HAP-1 (cell line): Measurements from ENCODE around the gene OR51B5.
"Not testable (repeated sequence)": the region's sequence is repeated elsewhere in the genome, so short reads cannot be mapped to it uniquely, and the experiment has no call there.

Experiments
- DNase-seq, 2 experiments: peaks; one replicate each; pipeline ENCODE4 v3.0.0-alpha.2; 2016 to 2020; ENCODE audit warnings: low spot score in 2 of 2
- H3K27me3 ChIP-seq: fragments of 250-450 bp; sonication (Bioruptor Pico); 2 replicates; pipeline ENCODE4 v1.5.1; 2020; ENCODE audit warnings: low read depth, mild to moderate bottlenecking, moderate library complexity
- H3K36me3 ChIP-seq: fragments of 250-450 bp; sonication (Bioruptor Pico); replicated peaks from 2 replicates; pipeline ENCODE4 v1.5.1; 2020; ENCODE audit warnings: mild to moderate bottlenecking
- H3K4me1 ChIP-seq: fragments of 250-450 bp; sonication (Bioruptor Pico); 2 replicates; pipeline ENCODE4 v1.5.1; 2020; ENCODE audit warnings: mild to moderate bottlenecking
- H3K4me3 ChIP-seq: fragments of 250-450 bp; sonication (Bioruptor Pico); 2 replicates; pipeline ENCODE4 v1.5.1; 2020; ENCODE audit warnings: mild to moderate bottlenecking, moderate library complexity
- H3K9me3 ChIP-seq: fragments of 250-450 bp; sonication (Bioruptor Pico); 2 replicates; pipeline ENCODE4 v1.5.1; 2020; ENCODE audit warnings: mild to moderate bottlenecking, moderate library complexity
- in situ Hi-C: fragments of 300-500 bp; cut with MboI; formaldehyde crosslinking; loops from 3 replicates; pipeline ENCODE4 v1.14.3; 2020; ENCODE audit warnings: low sequenced_read_pairs, inconsistent platforms, mixed read lengths

Gene OR51B5

GRCh38 chr11:5343474-5344335, at the start of gene OR51B5:
OR51B5 (minus strand) TSS chr11:5343524; CDS start chr11:5343524, 0 bp downstream.
- Histone ChIP-seq H3K4me1 (no peaks in the 10 kb centered on the region), H3K27me3 (no peaks in the 10 kb centered on the region), H3K4me3 (no peak within 1 kb of the TSS), H3K9me3 (no peaks in the 10 kb centered on the region), H3K36me3 (no peaks in the 10 kb centered on the region)
- no peak for DNase-seq
- in situ Hi-C loops = no loop called here

- H3K4me3 ChIP-seq = no peak overlapping the region
- no peak for DNase-seq
- H3K27me3 ChIP-seq = no peaks in the 10 kb centered on the region
- H3K9me3 ChIP-seq = no peaks in the 10 kb centered on the region
- H3K4me1 ChIP-seq = no peaks in the 10 kb centered on the region
- H3K36me3 ChIP-seq = no peaks in the 10 kb centered on the region
- in situ Hi-C loops = loop anchor here (25.0 kb wide), 1 partner anchor 753 kb away; the partner anchor contains the start of genes OR51D1 and OR51E1
Measured at GRCh38 chr11:5390210-5390609, 46.9 kb upstream of the OR51B5 start.

GRCh38 chr11:5384335-5384734, 41.0 kb upstream of the OR51B5 start:
- no peaks in the 10 kb centered on the region for H3K36me3 ChIP-seq
- in situ Hi-C loops = loop anchor here (10.0 to 25.0 kb wide), 2 partner anchors 260 to 747 kb away; partner anchors contain the start of genes OR51D1 and OR51E1
- no peaks in the 10 kb centered on the region for H3K9me3 ChIP-seq
- no peaks in the 10 kb centered on the region for H3K4me1 ChIP-seq
- no peak overlapping the region for H3K4me3 ChIP-seq
- DNase-seq = no peak
- no peaks in the 10 kb centered on the region for H3K27me3 ChIP-seq

- Histone ChIP-seq H3K4me1 (no peaks in the 10 kb centered on the region), H3K4me3 (no peak within 1 kb of the TSS), H3K9me3 (no peaks in the 10 kb centered on the region), H3K36me3 (no peaks in the 10 kb centered on the region), H3K27me3 (no peaks in the 10 kb centered on the region)
- in situ Hi-C loops = loop anchor here (10.0 to 25.0 kb wide), 2 partner anchors 259 to 746 kb away; partner anchors contain the start of genes OR51D1 and OR51E1
- DNase-seq = no peak
Measured at GRCh38 chr11:5383576-5383975, 40.3 kb upstream of the OR51B5 start, which contains the start of gene OR51M1. OR51M1 (plus strand) TSS chr11:5383812; CDS start chr11:5389399, 5,587 bp downstream.

- Histone ChIP-seq H3K4me3 (no peak overlapping the region), H3K36me3 (no peaks in the 10 kb centered on the region), H3K4me1 (no peaks in the 10 kb centered on the region), H3K27me3 (no peaks in the 10 kb centered on the region), H3K9me3 (no peaks in the 10 kb centered on the region)
- DNase-seq = peak; percentile 44 to 68
- in situ Hi-C loops = loop anchor here (10.0 to 25.0 kb wide), 2 partner anchors 256 to 744 kb away; partner anchors contain the start of genes OR51D1 and OR51E1
Measured at GRCh38 chr11:5380740-5381342, 37.5 kb upstream of the OR51B5 start.

- Histone ChIP-seq H3K27me3 (no peaks in the 10 kb centered on the region), H3K4me3 (no peak overlapping the region), H3K36me3 (no peaks in the 10 kb centered on the region), H3K9me3 (no peaks in the 10 kb centered on the region), H3K4me1 (no peaks in the 10 kb centered on the region)
- no peak for DNase-seq
- in situ Hi-C loops = no loop called here
Measured at GRCh38 chr11:5369789-5370188, 26.5 kb upstream of the OR51B5 start.

- in situ Hi-C loops = no loop called here
- no peaks in the 10 kb centered on the region for H3K36me3 ChIP-seq
- H3K27me3 ChIP-seq = no peaks in the 10 kb centered on the region
- no peak overlapping the region for H3K4me3 ChIP-seq
- no peaks in the 10 kb centered on the region for H3K4me1 ChIP-seq
- H3K9me3 ChIP-seq = no peaks in the 10 kb centered on the region
- no peak for DNase-seq
Measured at GRCh38 chr11:5368502-5369043, 25.2 kb upstream of the OR51B5 start.

- H3K36me3 ChIP-seq = no peaks in the 10 kb centered on the region
- no peaks in the 10 kb centered on the region for H3K4me1 ChIP-seq
- no peak for DNase-seq
- H3K27me3 ChIP-seq = no peaks in the 10 kb centered on the region
- H3K4me3 ChIP-seq = no peak overlapping the region
- H3K9me3 ChIP-seq = no peaks in the 10 kb centered on the region
- in situ Hi-C loops = no loop called here
Measured at GRCh38 chr11:5367448-5368074, 24.2 kb upstream of the OR51B5 start.

GRCh38 chr11:5366856-5367255, 23.5 kb upstream of the OR51B5 start:
- no peak for DNase-seq
- no peaks in the 10 kb centered on the region for H3K36me3 ChIP-seq
- in situ Hi-C loops = no loop called here

GRCh38 chr11:5366365-5366764, 23.0 kb upstream of the OR51B5 start:
- H3K9me3 ChIP-seq, H3K4me1 ChIP-seq, H3K27me3 ChIP-seq, H3K4me3 ChIP-seq, DNase-seq, in situ Hi-C loops, H3K36me3 ChIP-seq: not testable (repeated sequence)

More at GRCh38 chr11:5366856-5367255, 23.5 kb upstream of the OR51B5 start:
- H3K4me3 ChIP-seq = no peak overlapping the region
- no peaks in the 10 kb centered on the region for H3K4me1 ChIP-seq
- no peaks in the 10 kb centered on the region for H3K9me3 ChIP-seq
- H3K27me3 ChIP-seq = no peaks in the 10 kb centered on the region

GRCh38 chr11:5364214-5364613, 20.9 kb upstream of the OR51B5 start:
- Histone ChIP-seq H3K4me3 (no peak overlapping the region), H3K4me1 (no peaks in the 10 kb centered on the region), H3K36me3 (no peaks in the 10 kb centered on the region), H3K9me3 (no peaks in the 10 kb centered on the region), H3K27me3 (no peaks in the 10 kb centered on the region)
- in situ Hi-C loops = no loop called here
- DNase-seq = no peak

GRCh38 chr11:5363679-5364078, 20.4 kb upstream of the OR51B5 start:
- Histone ChIP-seq H3K9me3 (no peaks in the 10 kb centered on the region), H3K4me3 (no peak overlapping the region), H3K4me1 (no peaks in the 10 kb centered on the region), H3K36me3 (no peaks in the 10 kb centered on the region), H3K27me3 (no peaks in the 10 kb centered on the region)
- no peak for DNase-seq
- in situ Hi-C loops = no loop called here

- H3K4me1 ChIP-seq = no peaks in the 10 kb centered on the region
- no peaks in the 10 kb centered on the region for H3K27me3 ChIP-seq
- H3K9me3 ChIP-seq = no peaks in the 10 kb centered on the region
- H3K4me3 ChIP-seq = no peak overlapping the region
- H3K36me3 ChIP-seq = no peaks in the 10 kb centered on the region
- DNase-seq = no peak
- in situ Hi-C loops = no loop called here
Measured at GRCh38 chr11:5362017-5362625, 18.8 kb upstream of the OR51B5 start.
